H1 (cell line): ENCODE data around the gene MGST3. TPM values are rescaled to one million over a fixed set of nuclear protein-coding genes. Genes with fewer than 3 reads are reported as not detected.

Experiments
- CTBP2 ChIP-seq: IDR thresholded peaks from 2 replicates; pipeline ENCODE4 v1.7.0; 2011; ENCODE audit warnings: borderline replicate concordance, mild to moderate bottlenecking, moderate library complexity, mixed read lengths, low read length; ENCODE audit not compliant: insufficient read depth, insufficient read length
- JUND ChIP-seq: IDR thresholded peaks from 2 replicates; pipeline ENCODE4 v1.6.1; 2011; ENCODE audit warnings: mild to moderate bottlenecking, improper control_type of control experiment, low read length
- KDM1A ChIP-seq: fragments of 200-600, 300-600 bp; sonication (generic); IDR thresholded peaks from 2 replicates; pipeline ENCODE4 v1.7.1; 2016; ENCODE audit warnings: mild to moderate bottlenecking, low read length, borderline replicate concordance
- KDM5A ChIP-seq: fragments of 200-600 bp; IDR thresholded peaks from 2 replicates; pipeline ENCODE4 v1.7.1; 2012; ENCODE audit warnings: mild to moderate bottlenecking, low read length, inconsistent platforms, mixed read lengths
- POLR2A ChIP-seq, 2 experiments: IDR thresholded peaks; 1 replicate in 1 of 2; 2 replicates in 1 of 2; pipeline ENCODE4 v1.6.1; 2011; ENCODE audit warnings: low read depth in 2 of 2, low read length in 2 of 2, mild to moderate bottlenecking in 2 of 2; ENCODE audit errors: control extremely low read depth in 1 of 2
- SIX5 ChIP-seq: IDR thresholded peaks from 2 replicates; pipeline ENCODE4 v1.6.1; 2011; ENCODE audit warnings: mild to moderate bottlenecking, low read depth, low read length
- YY1 ChIP-seq: IDR thresholded peaks from 2 replicates; pipeline ENCODE4 v1.6.1; 2011; ENCODE audit warnings: low read depth, mild to moderate bottlenecking, low read length
- polyA plus RNA-seq, 7 experiments: library from polyadenylated mRNA; depleted of rRNA in 3 of 7; stranded (reverse) in 5 of 7; unstranded in 2 of 7; fragments of >200 nt in 5 of 7; fragments of 200-250 nt in 2 of 7; gene quantifications; 1 replicate in 5 of 7; 2 replicates in 1 of 7; 4 replicates in 1 of 7; pipeline versions ENCODE4 v1.2.1 to v1.2.3, GENCODE V29; 2011 to 2013; ENCODE audit warnings: missing spikeins in 2 of 7, mixed read lengths in 2 of 7
- total RNA-seq: library from RNA; stranded (reverse); fragmentation: NEBNext Ultra II Directional; extraction: Animal tissue kit (Norgen Biotek cat#: 25700); gene quantifications from 2 replicates; pipeline ENCODE4 v1.2.1, GENCODE V29; 2021

The MGST3 gene
- total and polyA plus RNA-seq, 2 of the 8 experiments (the other 6 are each of a cell fraction or from before 2014, with no cell fraction given), result 124 to 257 TPM

- TF ChIP-seq CTBP2 (no peak), SIX5 (no peak), POLR2A (IDR thresholded peaks at IDR 0.05; ENCODE audit: control extremely low read depth in 1 of 2, low read depth in 2 of 2, low read length in 2 of 2) (no peak), JUND (no peak), YY1 (no peak), KDM5A (no peak), KDM1A (no peak)
- TF ChIP-seq, all 59 proteins: peak for 0
These were observed 72.6 kb downstream of the MGST3 start (continued) for GRCh38 chr1:165703648-165704047.

Other genes with a start within 250 kb of the MGST3 start
- not detected in 2 replicates for gene RXRG, start 186.1 kb upstream of the MGST3 start, total RNA-seq
- not detected in 2 replicates for gene RXRG, start 186.1 kb upstream of the MGST3 start, polyA plus RNA-seq (2011; rRNA removed)
- gene LRRC52, start 87.2 kb upstream of the MGST3 start, total RNA-seq, result not detected in 2 replicates
- gene LRRC52, start 87.2 kb upstream of the MGST3 start, polyA plus RNA-seq (2011; rRNA removed), result 0.05 TPM in 1 of 2 replicates, not detected in the other
- gene ALDH9A1, start 67.3 kb downstream of the MGST3 start, total RNA-seq, result 57.6 and 62.7 TPM in 2 replicates
- 24.3 and 63.8 TPM in 2 replicates for gene ALDH9A1, start 67.3 kb downstream of the MGST3 start, polyA plus RNA-seq (2011; rRNA removed)
- gene TMCO1, start 137.6 kb downstream of the MGST3 start, total RNA-seq, result 53.1 and 61.6 TPM in 2 replicates
- 41.2 and 63.8 TPM in 2 replicates for gene TMCO1, start 137.6 kb downstream of the MGST3 start, polyA plus RNA-seq (2011; rRNA removed)
- gene UCK2, start 196.4 kb downstream of the MGST3 start, total RNA-seq, result 102 and 103 TPM in 2 replicates
- 105 and 109 TPM in 2 replicates for gene UCK2, start 196.4 kb downstream of the MGST3 start, polyA plus RNA-seq (2011; rRNA removed)